Measurements from ENCODE around the gene CFAP119.

CFAP119 gene

GRCh38 chr16:30802936-30803335 is 41.1 kb upstream of the CFAP119 start:
- H3K9me3 ChIP-seq, result no peaks in the 10 kb centered on the region
- no peaks in the 10 kb centered on the region for H3K27me3 ChIP-seq
- peaks cover 28 to 29% of the 10 kb centered on the region in 2 experiments for H3K4me1 ChIP-seq (ENCODE audit: control insufficient read depth in 1 of 2, insufficient read depth in 1 of 2, low read depth in 1 of 2, low read length in 1 of 2)
- H3K27ac ChIP-seq, result no peak overlapping the region
- TF ChIP-seq, protein P1, sequence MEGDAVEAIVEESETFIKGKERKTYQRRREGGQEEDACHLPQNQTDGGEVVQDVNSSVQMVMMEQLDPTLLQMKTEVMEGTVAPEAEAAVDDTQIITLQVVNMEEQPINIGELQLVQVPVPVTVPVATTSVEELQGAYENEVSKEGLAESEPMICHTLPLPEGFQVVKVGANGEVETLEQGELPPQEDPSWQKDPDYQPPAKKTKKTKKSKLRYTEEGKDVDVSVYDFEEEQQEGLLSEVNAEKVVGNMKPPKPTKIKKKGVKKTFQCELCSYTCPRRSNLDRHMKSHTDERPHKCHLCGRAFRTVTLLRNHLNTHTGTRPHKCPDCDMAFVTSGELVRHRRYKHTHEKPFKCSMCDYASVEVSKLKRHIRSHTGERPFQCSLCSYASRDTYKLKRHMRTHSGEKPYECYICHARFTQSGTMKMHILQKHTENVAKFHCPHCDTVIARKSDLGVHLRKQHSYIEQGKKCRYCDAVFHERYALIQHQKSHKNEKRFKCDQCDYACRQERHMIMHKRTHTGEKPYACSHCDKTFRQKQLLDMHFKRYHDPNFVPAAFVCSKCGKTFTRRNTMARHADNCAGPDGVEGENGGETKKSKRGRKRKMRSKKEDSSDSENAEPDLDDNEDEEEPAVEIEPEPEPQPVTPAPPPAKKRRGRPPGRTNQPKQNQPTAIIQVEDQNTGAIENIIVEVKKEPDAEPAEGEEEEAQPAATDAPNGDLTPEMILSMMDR (IDR thresholded peaks at IDR 0.05), result no peak
- H3K36me3 ChIP-seq, result no peaks in the 10 kb centered on the region
- H3K4me3 ChIP-seq (ENCODE audit: low read depth in 1 of 2, low read length in 1 of 2), result no peak overlapping the region

DNA sequence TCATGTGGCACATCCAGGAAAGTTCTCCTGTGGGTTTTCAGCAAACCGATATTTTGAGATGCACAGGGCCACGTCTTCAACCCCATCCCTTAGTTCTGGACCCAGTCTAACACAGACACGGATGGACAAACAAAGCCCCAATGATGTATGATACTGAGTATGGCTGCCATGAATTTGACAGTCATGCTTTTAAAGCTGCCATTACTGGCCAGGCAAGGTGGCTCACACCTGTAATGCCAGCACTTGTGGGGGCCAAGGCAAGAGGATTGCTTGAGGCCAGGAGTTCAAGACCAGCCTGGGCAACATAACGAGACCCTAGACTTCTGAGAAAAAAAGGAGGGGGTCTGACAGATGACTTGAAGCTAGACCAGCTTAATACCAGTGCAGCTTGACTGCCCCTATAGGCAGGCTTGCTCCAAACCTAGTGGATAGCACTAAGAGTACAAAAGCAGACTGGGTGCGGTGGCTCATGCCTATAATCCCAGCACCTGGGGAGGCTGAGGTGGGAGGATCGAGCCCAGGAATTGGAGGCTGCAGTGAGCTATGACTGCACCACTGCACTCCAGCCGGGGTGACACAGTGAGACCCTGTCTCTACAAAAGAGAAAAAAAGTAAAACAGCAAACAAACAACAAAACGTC is 35.9 kb upstream of the CFAP119 start:
- no peaks in the 10 kb centered on the region for H3K9me3 ChIP-seq
- no peak overlapping the region for H3K27ac ChIP-seq
- no peak overlapping the region for H3K4me3 ChIP-seq (ENCODE audit: low read depth in 1 of 2, low read length in 1 of 2)
- TF ChIP-seq, protein P1 (IDR thresholded peaks at IDR 0.05), result no peak
- H3K27me3 ChIP-seq, result no peaks in the 10 kb centered on the region
- H3K36me3 ChIP-seq, result no peaks in the 10 kb centered on the region
- no peaks in the 10 kb centered on the region for H3K4me1 ChIP-seq (ENCODE audit: control insufficient read depth in 1 of 2, insufficient read depth in 1 of 2, low read depth in 1 of 2, low read length in 1 of 2)

DNA sequence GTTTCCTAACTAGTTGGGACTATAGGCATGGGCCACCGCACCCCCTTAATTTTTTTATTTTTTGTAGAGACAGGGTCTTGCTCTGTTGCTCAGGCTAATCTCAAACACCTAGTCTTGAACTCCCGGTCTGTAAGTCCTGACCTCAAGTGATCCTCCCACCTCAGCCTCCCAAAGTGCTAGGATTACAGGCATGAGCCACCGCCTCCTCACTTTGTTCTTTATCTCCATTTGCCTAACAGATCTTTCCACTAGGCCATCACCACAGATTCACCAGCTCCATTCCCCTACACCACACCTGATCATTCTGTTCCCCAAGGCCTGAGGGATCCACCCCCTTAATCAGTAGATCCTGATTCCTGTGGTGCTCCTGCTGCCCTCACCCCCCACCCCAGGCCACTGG is 32.8 kb upstream of the CFAP119 start:
- TF ChIP-seq, protein P1 (IDR thresholded peaks at IDR 0.05), result no peak
- peaks cover 6% of the 10 kb centered on the region for H3K36me3 ChIP-seq

DNA sequence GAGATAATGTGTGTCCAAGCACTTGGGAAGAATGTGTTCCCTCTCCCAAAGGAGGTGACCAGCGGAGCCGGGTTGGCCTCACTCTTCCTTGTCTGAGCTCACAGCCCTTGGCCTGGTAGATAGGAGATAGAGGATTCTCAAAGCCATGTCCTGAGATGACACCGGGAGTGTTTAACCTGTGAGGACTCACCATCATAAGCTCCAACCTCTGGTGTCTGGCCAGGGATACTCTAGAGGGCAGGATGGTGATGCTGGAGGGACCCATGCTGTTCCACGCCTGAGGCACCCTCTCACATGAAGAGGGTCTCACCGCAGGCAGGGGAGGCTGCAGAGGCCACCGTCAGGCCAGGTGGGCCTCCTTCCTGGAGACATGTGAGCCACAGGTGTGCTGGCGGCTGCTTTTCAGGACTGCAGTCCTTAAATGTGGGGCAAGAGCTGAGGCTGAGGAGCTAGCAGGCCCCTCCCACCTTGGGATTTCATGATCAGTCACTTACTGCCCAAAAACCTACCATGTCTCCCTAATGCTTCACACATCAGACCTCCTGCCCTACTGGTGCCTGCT is 31.7 kb upstream of the CFAP119 start:
- TF ChIP-seq, protein P1 (IDR thresholded peaks at IDR 0.05), result no peak
- Histone ChIP-seq H3K4me1 (ENCODE audit: control insufficient read depth in 1 of 2, insufficient read depth in 1 of 2, low read depth in 1 of 2, low read length in 1 of 2) (peaks cover 0 to 2% of the 10 kb centered on the region in 2 experiments), H3K9me3 (no peaks in the 10 kb centered on the region), H3K27me3 (no peaks in the 10 kb centered on the region), H3K4me3 (ENCODE audit: low read depth in 1 of 2, low read length in 1 of 2) (no peak overlapping the region), H3K36me3 (peaks cover 6% of the 10 kb centered on the region), H3K27ac (no peak overlapping the region)

More for the DNA sequence above, 32.8 kb upstream of the CFAP119 start:
- no peaks in the 10 kb centered on the region for H3K9me3 ChIP-seq
- H3K4me3 ChIP-seq (ENCODE audit: low read depth in 1 of 2, low read length in 1 of 2), result no peak overlapping the region
- H3K27ac ChIP-seq, result no peak overlapping the region
- H3K4me1 ChIP-seq (ENCODE audit: control insufficient read depth in 1 of 2, insufficient read depth in 1 of 2, low read depth in 1 of 2, low read length in 1 of 2), result no peaks in the 10 kb centered on the region
- no peaks in the 10 kb centered on the region for H3K27me3 ChIP-seq

- TF ChIP-seq, protein P1 (IDR thresholded peaks at IDR 0.05), result no peak
- no peaks in the 10 kb centered on the region for H3K9me3 ChIP-seq
- H3K36me3 ChIP-seq, result peaks cover 17% of the 10 kb centered on the region
- no peak overlapping the region for H3K27ac ChIP-seq
- no peaks in the 10 kb centered on the region for H3K27me3 ChIP-seq
- H3K4me3 ChIP-seq (ENCODE audit: low read depth in 1 of 2, low read length in 1 of 2), result peak overlapping the region; percentile 61 to 73
- peaks cover 25 to 31% of the 10 kb centered on the region in 2 experiments for H3K4me1 ChIP-seq (ENCODE audit: control insufficient read depth in 1 of 2, insufficient read depth in 1 of 2, low read depth in 1 of 2, low read length in 1 of 2)
These were observed 25.9 kb upstream of the CFAP119 start for GRCh38 chr16:30787613-30788378.

Measured in neutrophil (primary cell).